Stomach smooth muscle (tissue), 2 donors: ENCODE results near the gene PLAAT1.

ENCODE experiments used
- H3K27ac ChIP-seq: one replicate; pipeline ENCODE4 v1.7.0; 2013; ENCODE audit warnings: mild to moderate bottlenecking, low read length, inconsistent platforms
- H3K27me3 ChIP-seq, 2 donors: one replicate each; pipeline ENCODE4 v1.7.0; 2013; ENCODE audit warnings: low read length in 2 of 2; ENCODE audit not compliant: insufficient read depth in 2 of 2, control insufficient read depth in 1 of 2
- H3K36me3 ChIP-seq, 2 donors: one replicate each; pipeline ENCODE4 v1.7.0; 2013; ENCODE audit warnings: low read length in 2 of 2; ENCODE audit not compliant: control insufficient read depth in 2 of 2, insufficient read depth in 2 of 2
- H3K4me1 ChIP-seq: one replicate; pipeline ENCODE4 v1.7.0; 2013; ENCODE audit warnings: low read length; ENCODE audit not compliant: control insufficient read depth, insufficient read depth
- H3K4me3 ChIP-seq, 2 donors: one replicate each; pipeline ENCODE4 v1.7.0; 2013; ENCODE audit warnings: low read length in 2 of 2
- H3K9ac ChIP-seq, 2 donors: one replicate each; pipeline ENCODE4 v1.7.0; 2013; ENCODE audit warnings: low read length in 2 of 2, mild to moderate bottlenecking in 1 of 2
- H3K9me3 ChIP-seq, 2 donors: one replicate each; pipeline ENCODE4 v1.7.0; 2013; ENCODE audit warnings: low read length in 2 of 2; ENCODE audit not compliant: control insufficient read depth in 2 of 2
- donor health status: healthy.
- donor health status: Pancreatic carcinoma.

The PLAAT1 gene

DNA sequence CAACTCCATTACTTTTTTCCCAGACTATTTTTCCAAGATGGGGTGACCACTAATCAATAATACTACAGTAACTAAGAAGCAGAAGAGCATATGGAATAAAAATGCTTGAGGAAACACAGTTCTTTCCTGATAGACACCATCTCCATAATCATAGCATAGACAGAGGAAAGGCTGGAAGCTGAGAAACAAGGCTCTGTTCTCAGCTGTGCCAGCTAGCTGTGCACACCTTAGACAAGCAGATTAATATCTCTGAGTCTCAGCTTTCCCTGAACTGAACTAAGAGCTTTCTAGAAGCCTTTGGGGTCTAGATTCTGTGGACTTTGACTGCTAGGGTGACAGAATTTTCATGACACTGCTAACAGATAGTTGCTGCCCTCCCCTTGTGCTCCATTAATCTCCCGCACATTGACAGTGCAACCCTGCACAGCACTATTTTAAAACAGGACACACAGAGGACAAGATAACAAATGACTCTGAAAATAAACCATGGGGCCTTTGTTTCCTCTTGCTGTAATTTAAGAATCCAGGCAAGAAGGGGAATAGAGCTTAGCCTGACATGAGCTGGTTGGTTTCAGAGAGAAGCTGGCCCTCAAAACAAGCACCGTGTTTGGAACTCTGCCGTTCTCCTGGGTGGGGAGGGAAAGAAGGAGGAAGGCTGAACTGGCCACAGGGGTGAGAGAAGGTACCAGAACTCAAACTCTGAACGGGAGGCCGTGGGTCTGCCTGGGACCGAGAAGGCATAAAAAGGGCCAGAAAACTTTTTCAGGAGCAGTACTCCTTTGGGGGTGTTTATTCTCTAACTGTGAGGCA is 70.1 kb downstream of the PLAAT1 start:
- Histone ChIP-seq H3K9ac (no peak overlapping the region), H3K27ac (no peak overlapping the region)

DNA sequence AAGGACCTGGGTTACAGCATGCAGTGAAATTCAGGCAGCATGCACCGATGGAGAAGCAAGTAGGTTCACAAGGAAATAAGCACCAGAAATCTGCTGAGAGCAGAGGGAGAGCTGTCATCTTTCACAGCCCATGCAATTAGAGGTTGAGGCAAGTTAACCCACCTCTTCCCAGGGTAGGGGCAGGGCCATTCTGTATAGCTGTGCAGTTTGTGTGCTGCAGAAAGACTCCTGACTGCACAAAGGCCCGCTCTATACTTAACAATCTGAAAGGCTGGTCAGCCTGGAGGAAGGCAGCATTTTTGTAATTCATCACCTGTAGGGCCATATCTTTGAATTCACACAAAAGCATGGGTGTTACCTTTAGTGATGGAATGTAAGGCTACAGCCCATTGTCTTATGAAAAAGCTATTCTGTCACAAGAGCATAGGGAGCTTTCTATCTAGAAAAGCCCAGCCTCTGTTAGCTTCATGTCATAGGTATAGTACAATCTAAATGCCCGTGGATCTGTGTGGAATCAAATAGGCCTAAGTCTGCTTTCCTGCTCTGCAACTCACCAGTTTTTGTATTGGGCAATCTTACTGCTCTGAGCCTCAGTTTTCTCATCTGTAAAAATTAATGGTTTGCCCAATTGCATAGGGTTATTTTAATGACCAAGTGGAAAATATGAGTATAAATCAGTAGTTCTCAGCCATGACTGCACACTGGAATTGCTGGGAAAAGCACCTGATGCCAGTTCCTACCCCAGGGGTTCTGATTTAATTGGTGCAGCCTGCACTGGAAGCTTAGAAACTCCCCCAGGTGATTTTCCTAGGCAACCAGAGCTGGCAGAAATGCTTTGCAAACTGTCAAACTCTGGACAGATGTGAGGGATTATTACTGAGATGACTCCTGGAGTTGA is 72.3 kb downstream of the PLAAT1 start:
- Histone ChIP-seq H3K27me3 (no peaks in the 10 kb centered on the region), H3K9me3 (no peaks in the 10 kb centered on the region), H3K4me1 (no peaks in the 10 kb centered on the region), H3K36me3 (no peaks in the 10 kb centered on the region), H3K4me3 (no peak overlapping the region), H3K9ac (no peak overlapping the region), H3K27ac (no peak overlapping the region)

More for the DNA sequence above, 70.1 kb downstream of the PLAAT1 start:
- H3K36me3 ChIP-seq: no peaks in the 10 kb centered on the region
- no peaks in the 10 kb centered on the region for H3K9me3 ChIP-seq
- H3K4me3 ChIP-seq: no peak overlapping the region
- H3K4me1 ChIP-seq: no peaks in the 10 kb centered on the region
- H3K27me3 ChIP-seq: no peaks in the 10 kb centered on the region

DNA sequence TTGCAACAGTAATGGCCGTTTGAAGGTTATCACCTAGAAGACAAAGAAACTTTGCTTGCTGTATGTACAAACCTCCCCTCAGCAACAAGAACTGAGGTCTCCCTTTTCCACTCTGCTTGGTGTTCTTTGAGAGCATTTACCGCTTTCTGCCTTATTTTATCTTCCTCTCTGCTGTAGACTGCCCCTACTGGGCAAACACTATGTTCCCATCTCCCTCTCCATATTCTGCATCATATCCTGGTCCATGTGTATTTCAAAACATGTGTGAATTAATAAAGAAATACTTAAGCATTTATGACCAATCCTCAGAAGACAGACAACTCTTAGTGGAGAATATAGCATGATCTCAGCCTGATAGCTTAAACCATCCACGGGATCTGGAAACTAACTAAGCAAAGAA is 73.1 kb downstream of the PLAAT1 start:
- H3K36me3 ChIP-seq: no peaks in the 10 kb centered on the region
- H3K9ac ChIP-seq: no peak overlapping the region
- no peak overlapping the region for H3K4me3 ChIP-seq
- no peaks in the 10 kb centered on the region for H3K27me3 ChIP-seq
- no peaks in the 10 kb centered on the region for H3K9me3 ChIP-seq
- H3K27ac ChIP-seq: no peak overlapping the region
- no peaks in the 10 kb centered on the region for H3K4me1 ChIP-seq

GRCh38 chr3:193317682-193318300 is 76.8 kb downstream of the PLAAT1 start:
- Histone ChIP-seq H3K27me3 (no peaks in the 10 kb centered on the region), H3K9ac (no peak overlapping the region), H3K4me3 (no peak overlapping the region), H3K27ac (no peak overlapping the region), H3K36me3 (no peaks in the 10 kb centered on the region), H3K4me1 (no peaks in the 10 kb centered on the region), H3K9me3 (no peaks in the 10 kb centered on the region)
